Esophagus muscularis mucosa (tissue), 4 donors: Measurements from ENCODE around the gene AUTS2. TPM values are rescaled to one million over a fixed set of nuclear protein-coding genes. Genes with fewer than 3 reads are reported as not detected.

Experiments used
- DNase-seq: peaks from one replicate; pipeline ENCODE4 v3.0.0-alpha.2; 2017; ENCODE audit errors: extremely low spot score
- H3K27ac ChIP-seq, 4 donors: fragments of 200-600 bp; sonication (generic); replicated peaks in 1 of 4; 1 replicate in 3 of 4; 2 replicates in 1 of 4; pipeline ENCODE4 v1.5.1; 2016 to 2019; ENCODE audit warnings: mild to moderate bottlenecking in 1 of 4
- H3K27me3 ChIP-seq, 4 donors: fragments of 200-600 bp; sonication (generic); one replicate each; pipeline versions ENCODE4 v1.5.1 to v1.6.0; 2016 to 2019
- H3K36me3 ChIP-seq, 4 donors: fragments of 200-600 bp; sonication (generic); one replicate each; pipeline ENCODE4 v1.5.1; 2016 to 2019
- H3K4me1 ChIP-seq, 4 donors: fragments of 200-600 bp; sonication (generic); one replicate each; pipeline ENCODE4 v1.5.1; 2016 to 2019
- H3K4me3 ChIP-seq, 4 donors: fragments of 200-600 bp; sonication (generic); 1 replicate in 2 of 4; 2 replicates in 2 of 4; pipeline ENCODE4 v1.5.1; 2016 to 2019; ENCODE audit warnings: mild to moderate bottlenecking in 4 of 4, moderate library complexity in 1 of 4
- H3K9me3 ChIP-seq, 4 donors: fragments of 200-600 bp; sonication (generic); 1 replicate in 3 of 4; 2 replicates in 1 of 4; pipeline ENCODE4 v1.5.1; 2016 to 2019
- CTCF ChIP-seq, 3 experiments: fragments of 200-600 bp in 2 of 3; fragments of 450-650 bp in 1 of 3; sonication (generic) in 2 of 3; IDR thresholded peaks; one replicate each; pipeline ENCODE4 v1.5.1; 2017 to 2019; ENCODE audit warnings: antibody characterized with exemption in 3 of 3, mild to moderate bottlenecking in 2 of 3, moderate library complexity in 1 of 3
- EP300 ChIP-seq: sonication (generic); formaldehyde crosslinking; IDR thresholded peaks from one replicate; pipeline ENCODE4 v1.6.1; 2017; ENCODE audit warnings: antibody characterized with exemption
- POLR2A ChIP-seq: fragments of 450-650 bp; IDR thresholded peaks from one replicate; pipeline ENCODE4 v1.6.1; 2017; ENCODE audit warnings: antibody characterized with exemption, moderate library complexity, mild to moderate bottlenecking, low read depth
- POLR2AphosphoS5 ChIP-seq, 2 donors: sonication (generic); formaldehyde crosslinking; IDR thresholded peaks; one replicate each; pipeline ENCODE4 v1.6.1; 2017; ENCODE audit warnings: antibody characterized with exemption in 2 of 2
- WGBS: methylation state at CpG from one replicate; pipeline ENCODE4 v1.1.5; 2018; 5-methylcytosine and 5-hydroxymethylcytosine counted together
- intact Hi-C: fragments of 100-400 bp; cut with DNase I; formaldehyde crosslinking; loops from one replicate; pipeline ENCODE4 v1.15.1; 2023
- total RNA-seq, 4 donors: library from RNA; depleted of rRNA; stranded (reverse); fragments of >200 nt; gene quantifications; one replicate each; pipeline versions ENCODE4 v1.1.0 to v1.2.1, GENCODE V29; 2016

AUTS2 gene
- total RNA-seq, 4 donors from 2014 or later, result 18.5 to 44.9 (median 34.2) TPM

- intact Hi-C loops, result no loop called here
- no peaks in the 10 kb centered on the region for H3K36me3 ChIP-seq
- peaks cover 8 to 20% (median 13%) of the 10 kb centered on the region in 4 donors for H3K4me1 ChIP-seq
- no peak for DNase-seq
- H3K27ac ChIP-seq, result no peak overlapping the region
- H3K4me3 ChIP-seq, result no peak overlapping the region
- no peaks in the 10 kb centered on the region for H3K27me3 ChIP-seq
- TF ChIP-seq POLR2A (no peak), CTCF (IDR thresholded peaks at IDR 0.05) (no peak), EP300 (no peak), POLR2AphosphoS5 (IDR thresholded peaks at IDR 0.05) (no peak)
- 92% methylated on average over 5 of the region's 5 CpGs for WGBS
- no peaks in the 10 kb centered on the region for H3K9me3 ChIP-seq
Measured at GRCh38 chr7:69946901-69947300, 348.6 kb downstream of the AUTS2 start.

- H3K4me1 ChIP-seq, result peaks cover 7 to 26% (median 13%) of the 10 kb centered on the region in 4 donors
- H3K9me3 ChIP-seq, result no peaks in the 10 kb centered on the region
- H3K36me3 ChIP-seq, result no peaks in the 10 kb centered on the region
- H3K27me3 ChIP-seq, result no peaks in the 10 kb centered on the region
- no peak for TF ChIP-seq EP300
- TF ChIP-seq POLR2A, result no peak
- TF ChIP-seq POLR2AphosphoS5 (IDR thresholded peaks at IDR 0.05), result no peak
- intact Hi-C loops, result no loop called here
- WGBS, result 98% methylated on average over 3 of the region's 3 CpGs
- DNase-seq, result no peak
- no peak overlapping the region for H3K27ac ChIP-seq
- H3K4me3 ChIP-seq, result no peak overlapping the region
Measured at GRCh38 chr7:69947998-69948397, 349.7 kb downstream of the AUTS2 start.

GRCh38 chr7:69949122-69949521 lies 350.8 kb downstream of the AUTS2 start:
- TF ChIP-seq EP300 (no peak), CTCF (IDR thresholded peaks at IDR 0.05) (no peak), POLR2A (no peak), POLR2AphosphoS5 (IDR thresholded peaks at IDR 0.05) (no peak)
- Histone ChIP-seq H3K27ac (no peak overlapping the region), H3K4me1 (peaks cover 16 to 36% (median 25%) of the 10 kb centered on the region in 4 donors), H3K4me3 (no peak overlapping the region), H3K36me3 (no peaks in the 10 kb centered on the region), H3K27me3 (no peaks in the 10 kb centered on the region), H3K9me3 (no peaks in the 10 kb centered on the region)
- no peak for DNase-seq
- WGBS, result 84% methylated on average over 2 of the region's 2 CpGs
- intact Hi-C loops, result no loop called here

- intact Hi-C loops, result no loop called here
- H3K27me3 ChIP-seq, result no peaks in the 10 kb centered on the region
- peaks cover 23 to 42% (median 33%) of the 10 kb centered on the region in 4 donors for H3K4me1 ChIP-seq
- no peak for TF ChIP-seq POLR2AphosphoS5 (IDR thresholded peaks at IDR 0.05)
- no peak for TF ChIP-seq EP300
- no peak for TF ChIP-seq CTCF (IDR thresholded peaks at IDR 0.05)
- TF ChIP-seq POLR2A, result no peak
- H3K36me3 ChIP-seq, result no peaks in the 10 kb centered on the region
- no peak overlapping the region for H3K27ac ChIP-seq
- no peak overlapping the region for H3K4me3 ChIP-seq
- 96% methylated on average over 3 of the region's 3 CpGs for WGBS
- no peaks in the 10 kb centered on the region for H3K9me3 ChIP-seq
- DNase-seq, result no peak
Measured at GRCh38 chr7:69951458-69951857, 353.2 kb downstream of the AUTS2 start.

GRCh38 chr7:69953136-69954067 lies 355.1 kb downstream of the AUTS2 start:
- no peak overlapping the region for H3K4me3 ChIP-seq
- intact Hi-C loops, result no loop called here
- H3K9me3 ChIP-seq, result no peaks in the 10 kb centered on the region
- H3K27ac ChIP-seq, result no peak overlapping the region
- no peaks in the 10 kb centered on the region for H3K27me3 ChIP-seq
- WGBS, result 51% methylated on average over 6 of the region's 6 CpGs
- peaks cover 22 to 42% (median 29%) of the 10 kb centered on the region in 4 donors for H3K4me1 ChIP-seq
- H3K36me3 ChIP-seq, result no peaks in the 10 kb centered on the region
- no peak for TF ChIP-seq POLR2A
- no peak for DNase-seq
